Subcutaneous adipose tissue (tissue), 4 donors: ENCODE results near the gene SPINK5. TPM values are rescaled to one million over a fixed set of nuclear protein-coding genes. Genes with fewer than 3 reads are reported as not detected.

Experiments
- CTCF ChIP-seq: fragments of 450-650 bp; IDR thresholded peaks from one replicate; pipeline ENCODE4 v1.5.1; 2016; ENCODE audit warnings: low read depth, mild to moderate bottlenecking, control low read depth, antibody characterized with exemption, moderate library complexity
- total RNA-seq, 4 donors: library from RNA; depleted of rRNA; stranded (reverse); fragments of >200 nt; gene quantifications; one replicate each; pipeline ENCODE4 v1.1.0, GENCODE V29; 2016

The SPINK5 gene
- total RNA-seq, 4 donors from 2014 or later: 0.51 to 0.57 TPM; not detected in 2

- TF ChIP-seq CTCF: no peak
Observed at GRCh38 chr5:148152781-148153180, 89.0 kb downstream of the SPINK5 start.

GRCh38 chr5:148156609-148157008 lies 92.8 kb downstream of the SPINK5 start:
- TF ChIP-seq CTCF: no peak

GRCh38 chr5:148162038-148162437 lies 98.3 kb downstream of the SPINK5 start:
- TF ChIP-seq CTCF: no peak

GRCh38 chr5:148163345-148163744 lies 99.6 kb downstream of the SPINK5 start:
- TF ChIP-seq CTCF: no peak

- TF ChIP-seq CTCF: no peak
Observed at GRCh38 chr5:148166550-148167283, 102.9 kb downstream of the SPINK5 start.

- TF ChIP-seq CTCF: no peak
Observed at GRCh38 chr5:148168246-148168645, 104.5 kb downstream of the SPINK5 start, which contains the start of gene SPINK14. Gene SPINK14, plus strand, starts transcription at chr5:148168546. Its CDS starts 1,187 bp downstream, at chr5:148169733.

GRCh38 chr5:148172377-148172776 lies 108.6 kb downstream of the SPINK5 start:
- no peak for TF ChIP-seq CTCF
